Measurements from ENCODE around the gene ELL2.

- TF ChIP-seq CTCF (IDR thresholded peaks at IDR 0.05) (no peak), POLR2A (IDR thresholded peaks at IDR 0.05) (no peak), POLR2AphosphoS5 (IDR thresholded peaks at IDR 0.05) (peak; percentile 40)
Observed at GRCh38 chr5:95956021-95956899, 5.4 kb downstream of the ELL2 start.

Measured in prostate gland (tissue), 2 donors.